ENCODE data around the gene FOLR2.
"Not testable (repeated sequence)": the region's sequence is repeated elsewhere in the genome, so short reads cannot be mapped to it uniquely, and the experiment has no call there.

Gene FOLR2

DNA sequence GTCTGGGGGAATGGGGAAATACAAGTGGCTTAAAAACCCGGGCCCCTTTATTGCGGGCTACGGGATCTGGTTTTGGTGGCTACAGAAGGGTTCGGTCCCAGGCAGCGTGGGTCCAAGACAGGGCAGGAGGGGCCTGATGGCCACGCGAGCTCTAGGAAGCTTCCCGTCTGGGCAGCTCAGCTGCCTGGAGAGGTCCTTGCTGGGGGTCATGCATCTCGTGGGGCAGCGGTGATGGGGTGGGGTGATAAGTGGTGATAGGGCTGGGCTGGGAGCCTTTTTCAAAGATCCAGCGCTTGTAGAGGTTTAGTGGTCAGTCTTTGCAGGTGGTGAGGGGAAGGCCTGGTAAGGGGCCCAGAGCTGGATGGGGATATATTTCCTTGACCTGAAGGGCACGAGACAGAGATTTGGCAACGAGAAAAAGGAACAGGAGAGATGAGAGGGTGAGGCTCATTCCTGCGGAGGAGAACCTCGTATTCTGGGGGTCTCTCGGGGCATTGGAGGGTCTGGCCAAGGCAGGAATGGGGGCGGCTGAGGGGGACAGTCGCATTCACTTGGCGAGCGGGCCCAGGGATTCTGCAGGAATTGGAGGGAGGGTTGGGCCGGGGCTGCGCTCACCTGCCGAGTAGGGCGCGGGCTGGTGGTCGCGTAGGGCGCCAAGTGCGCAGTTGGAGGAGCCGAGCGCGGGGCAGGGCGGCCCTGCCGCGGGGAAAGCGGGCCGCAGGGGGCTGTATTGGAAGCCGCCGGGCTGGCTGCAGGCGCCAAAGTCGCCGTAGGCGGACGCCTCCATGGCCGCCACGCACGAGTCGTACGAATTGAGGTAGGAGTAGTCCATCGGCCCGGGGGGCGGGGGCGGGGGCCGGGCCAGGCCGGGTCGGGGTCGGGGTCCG lies 26.8 kb downstream of the FOLR2 start:
- no peak for DNase-seq

DNA sequence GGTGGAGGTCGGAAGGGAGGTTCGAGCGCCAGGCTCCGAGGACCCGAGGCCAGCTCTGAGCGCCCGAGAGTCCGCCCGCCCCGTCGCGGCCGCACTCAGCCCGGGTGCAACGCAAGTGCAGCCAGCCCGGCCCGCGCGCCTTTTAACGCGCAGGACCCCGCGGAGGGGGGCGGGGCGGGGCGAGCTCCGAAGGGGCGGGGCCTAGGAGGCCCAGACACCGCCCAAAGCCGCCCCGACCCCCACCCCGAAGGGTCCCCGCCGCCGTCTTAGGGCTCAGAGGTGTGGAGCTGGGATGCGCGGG lies 27.4 kb downstream of the FOLR2 start, which contains the start of gene PHOX2A:
Gene PHOX2A (minus strand): TSS at position 117 of the 301 bp plus-strand sequence. CDS start 172 bp downstream, outside the sequence.
- DNase-seq: no peak

GRCh38 chr11:72244361-72245262 lies 28.0 kb downstream of the FOLR2 start:
- DNase-seq: no peak

DNA sequence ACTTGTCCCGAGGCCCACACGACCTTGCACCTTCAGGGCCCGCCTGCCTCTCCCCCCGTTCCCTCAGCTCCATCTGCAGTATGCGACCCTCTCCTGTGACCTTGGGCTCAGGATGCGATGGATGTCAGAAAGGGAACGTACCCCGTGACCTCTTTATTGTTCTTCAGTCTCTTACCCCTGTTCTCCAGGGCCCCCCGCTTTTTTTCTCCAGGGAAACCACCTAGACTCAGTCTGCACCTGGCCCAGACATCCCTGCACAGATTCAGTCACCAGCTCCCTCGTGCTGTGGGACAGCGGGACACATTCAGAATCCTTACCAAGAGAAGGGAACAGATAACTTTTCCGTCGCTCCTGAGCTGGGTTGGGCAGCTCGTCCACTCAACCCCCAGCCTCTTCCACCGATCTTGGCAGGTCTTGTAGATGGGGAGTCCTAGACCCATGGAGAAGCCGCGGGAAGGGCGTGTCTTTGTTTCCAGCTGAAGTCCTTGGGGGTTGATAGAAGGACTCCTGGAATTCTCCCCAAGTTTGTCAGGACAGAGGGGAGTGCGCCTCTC lies 28.7 kb downstream of the FOLR2 start:
- no peak for DNase-seq

DNA sequence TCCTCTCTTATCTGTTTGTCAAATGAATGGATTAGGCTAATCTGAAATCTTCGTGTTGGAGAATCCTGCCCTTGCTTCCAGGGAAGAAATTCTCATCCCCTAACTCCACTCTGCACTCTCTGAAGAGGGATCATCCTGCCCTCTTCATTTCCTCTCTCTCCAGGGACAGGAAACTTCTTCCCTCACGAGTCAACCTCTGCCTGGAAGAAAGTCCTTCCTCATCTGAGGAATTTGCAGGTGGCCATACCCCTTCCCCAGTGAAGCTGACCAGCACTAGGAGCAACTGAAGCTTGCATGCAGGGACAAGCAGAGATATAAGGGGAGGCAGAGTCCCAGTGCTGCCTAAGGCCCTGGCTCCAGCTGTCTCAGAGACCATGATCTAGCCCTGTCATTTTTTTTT lies 31.0 kb downstream of the FOLR2 start:
- no peak for DNase-seq

- DNase-seq: no peak
These were observed 33.4 kb downstream of the FOLR2 start for GRCh38 chr11:72249961-72250360.

DNA sequence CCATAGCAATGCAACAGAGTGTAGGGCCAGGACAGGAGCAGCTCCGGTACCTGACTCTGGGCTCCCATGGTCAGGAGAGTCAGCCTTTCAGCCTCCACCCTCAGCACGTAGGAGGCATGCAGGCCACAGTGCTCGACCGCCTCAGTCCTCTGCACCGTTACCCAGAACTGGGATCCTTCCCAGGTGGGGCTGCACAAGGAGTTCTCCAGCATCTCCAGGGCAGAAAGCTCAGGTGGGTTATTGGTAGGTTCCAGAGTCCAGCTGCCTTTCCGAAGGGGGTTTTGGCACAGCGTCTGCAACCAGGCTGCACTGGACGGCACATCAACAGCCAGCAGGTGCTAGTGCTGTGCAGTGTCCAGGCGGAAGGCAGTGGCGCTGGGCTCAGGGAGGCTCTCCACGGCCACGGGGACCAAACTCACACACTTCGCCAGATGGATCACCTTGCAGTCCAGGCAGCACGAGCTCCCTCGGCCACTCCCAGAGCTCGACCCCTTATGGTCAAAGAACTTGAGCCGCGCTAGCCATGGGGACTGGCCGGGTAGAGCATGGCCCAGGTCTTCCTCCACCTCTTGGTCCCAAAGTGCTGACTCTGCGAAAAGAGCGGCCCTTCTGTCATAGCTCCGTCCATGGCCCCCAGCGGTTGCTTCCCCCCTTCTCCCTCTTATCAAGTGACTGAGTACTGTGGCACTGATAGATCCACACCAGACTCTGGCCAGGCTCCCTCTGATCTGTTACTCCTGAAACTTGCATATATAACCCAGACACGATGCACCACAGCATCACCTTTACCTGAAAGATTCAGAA lies 34.3 kb downstream of the FOLR2 start:
- DNase-seq: no peak

DNA sequence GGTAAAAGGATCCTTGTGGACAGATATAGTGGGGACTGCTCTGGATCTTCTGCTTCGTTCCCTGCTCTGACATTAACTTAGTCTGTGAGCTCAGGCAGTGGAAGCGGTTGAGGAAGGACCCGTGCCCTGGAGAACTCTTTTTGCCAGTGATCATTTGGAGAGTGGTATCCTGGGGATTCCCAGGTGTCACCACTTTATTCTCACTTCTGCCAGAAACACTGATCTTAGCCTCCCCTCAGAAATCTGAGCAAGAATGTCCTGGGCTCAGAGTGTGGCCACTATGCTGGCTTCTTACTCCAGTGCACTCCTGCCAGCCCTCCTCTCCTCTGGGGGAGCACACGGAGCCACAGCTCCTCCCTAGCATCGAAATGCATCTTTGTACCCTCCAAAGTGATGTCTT lies 35.0 kb downstream of the FOLR2 start:
- no peak for DNase-seq

DNA sequence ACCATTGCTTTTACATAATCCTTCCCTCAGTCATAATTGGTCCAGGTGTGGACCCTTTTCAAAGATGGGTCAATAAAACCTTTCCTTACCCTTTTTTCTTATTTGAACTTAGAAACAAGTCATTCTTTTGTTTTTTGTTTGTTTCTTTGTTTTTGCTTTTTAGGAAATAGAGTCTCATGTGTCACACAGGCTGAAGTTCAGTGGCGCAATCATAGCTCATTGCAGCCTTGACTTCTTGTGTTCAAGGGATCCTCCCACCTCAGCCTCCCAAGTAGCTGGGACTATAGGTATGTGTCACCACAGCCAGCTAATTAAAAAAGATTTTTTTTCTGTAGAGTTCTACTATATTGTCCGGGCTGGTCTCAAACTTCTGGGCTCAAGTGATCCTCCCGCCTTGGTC lies 36.8 kb downstream of the FOLR2 start:
- no peak for DNase-seq

DNA sequence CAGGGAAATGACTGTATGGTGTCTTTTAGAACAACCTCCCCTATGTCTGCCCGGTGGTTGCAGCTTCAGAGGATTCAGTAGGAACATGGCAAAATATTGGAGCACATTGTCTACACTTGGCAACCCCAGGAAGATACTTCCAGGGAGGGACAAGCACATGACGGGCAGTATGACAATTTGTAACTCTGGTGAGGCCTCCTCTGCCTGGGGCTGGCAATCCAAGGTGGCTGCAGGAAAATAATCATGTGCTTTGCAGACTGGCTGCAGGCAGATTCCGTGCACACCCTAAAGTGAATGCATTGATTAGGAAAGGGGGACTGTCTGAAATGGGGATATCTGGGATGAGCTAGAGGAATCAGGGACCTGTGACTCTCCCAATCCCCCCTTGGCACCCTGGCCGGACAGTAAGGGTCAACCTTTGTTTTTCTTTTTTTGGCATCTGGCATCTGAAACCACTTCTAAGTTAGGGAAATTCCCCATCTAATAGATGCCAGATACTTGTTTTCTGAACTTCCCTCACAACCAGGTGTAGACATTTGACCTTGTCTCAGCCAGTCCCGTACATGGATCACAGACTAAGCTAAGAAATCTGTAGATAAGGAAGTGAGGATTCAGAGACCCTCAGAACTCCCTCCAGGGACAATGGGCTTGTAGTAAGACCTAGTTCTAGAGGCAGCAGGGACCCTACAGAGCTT lies 37.9 kb downstream of the FOLR2 start:
- DNase-seq: no peak

DNA sequence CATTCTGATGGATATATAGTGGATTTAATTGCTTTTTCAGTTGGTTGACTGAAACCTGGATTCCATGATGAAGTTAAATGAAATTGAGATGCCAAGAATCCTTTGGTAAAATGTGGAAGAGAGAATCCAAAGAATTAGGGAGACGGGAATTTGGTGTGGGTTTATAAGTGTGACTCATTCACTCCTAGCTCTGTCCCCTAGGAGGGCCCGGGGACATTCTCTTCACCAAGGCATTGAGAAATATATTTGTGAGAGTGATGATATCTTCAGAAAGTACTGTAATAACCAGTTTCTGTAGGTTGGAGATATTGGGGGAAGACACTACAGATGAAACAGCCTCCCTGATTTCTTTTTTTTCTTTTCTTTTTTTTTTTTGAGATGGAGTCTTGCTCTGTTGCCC lies 41.0 kb downstream of the FOLR2 start:
- DNase-seq: no peak

GRCh38 chr11:72259490-72259889 lies 42.9 kb downstream of the FOLR2 start:
- no peak for DNase-seq

DNA sequence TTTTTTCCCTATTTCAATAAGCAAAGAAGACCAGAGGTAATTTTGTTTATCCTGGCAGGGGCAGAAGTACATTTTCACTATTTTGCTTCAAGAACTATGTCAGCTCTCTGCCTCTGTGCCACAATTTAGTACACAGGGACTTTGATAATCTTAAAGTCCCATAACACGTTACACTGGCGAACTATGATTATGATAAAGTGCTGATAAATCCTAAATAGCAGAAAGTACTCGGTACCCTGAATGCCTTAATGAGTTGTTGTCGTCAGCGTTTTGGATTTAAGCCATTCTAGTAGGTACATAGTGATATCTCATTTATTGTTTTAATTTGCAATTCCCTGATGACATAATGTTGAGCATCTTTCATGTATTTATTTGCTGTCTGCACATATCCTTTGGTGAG lies 44.0 kb downstream of the FOLR2 start:
- DNase-seq: no peak

- DNase-seq: no peak
These were observed 46.8 kb downstream of the FOLR2 start for GRCh38 chr11:72263361-72263760.

DNA sequence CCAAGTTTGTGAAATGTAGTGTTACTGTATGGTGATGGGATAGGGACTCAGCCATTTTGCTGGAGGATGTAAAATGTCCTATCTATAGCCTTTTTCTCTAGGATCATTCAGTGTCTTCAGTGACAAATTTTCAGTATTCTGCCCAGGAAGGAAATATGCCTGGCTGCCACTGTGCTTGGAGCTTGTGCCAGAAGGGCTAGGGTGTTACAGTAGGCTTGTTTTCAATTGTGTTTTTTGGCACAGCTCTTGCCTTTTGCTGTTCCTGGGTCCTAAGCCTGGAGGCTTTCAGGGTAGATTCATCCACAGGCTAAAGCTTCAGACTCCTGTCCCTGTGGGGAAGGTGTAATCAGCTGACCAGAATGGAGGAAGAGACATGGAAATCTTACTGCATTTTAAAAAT lies 49.4 kb downstream of the FOLR2 start:
- no peak for DNase-seq

DNA sequence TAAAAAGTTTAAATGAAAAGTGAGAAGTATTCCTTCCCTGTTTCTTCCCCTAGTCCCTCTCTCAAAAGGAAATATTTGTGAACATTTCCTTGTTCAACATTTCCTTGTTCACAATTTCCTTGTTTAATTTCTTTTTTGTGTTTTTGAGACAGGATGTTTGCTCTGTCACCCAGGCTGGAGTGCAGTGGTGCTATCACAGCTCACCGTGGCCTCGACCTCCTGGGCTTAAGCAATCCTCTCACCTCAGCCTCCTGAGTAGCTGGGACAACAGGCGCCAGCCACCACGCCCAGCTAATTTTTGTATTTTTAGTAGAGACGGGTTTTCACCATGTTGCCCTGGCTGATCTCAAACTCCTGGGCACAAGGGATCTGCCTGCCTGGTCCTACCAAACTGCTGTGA lies 50.4 kb downstream of the FOLR2 start:
- not testable (repeated sequence) for DNase-seq

- DNase-seq: no peak
These were observed 51.5 kb downstream of the FOLR2 start for GRCh38 chr11:72267956-72268617.
